ENCODE data around the gene KLHL30.

The KLHL30 gene

DNA sequence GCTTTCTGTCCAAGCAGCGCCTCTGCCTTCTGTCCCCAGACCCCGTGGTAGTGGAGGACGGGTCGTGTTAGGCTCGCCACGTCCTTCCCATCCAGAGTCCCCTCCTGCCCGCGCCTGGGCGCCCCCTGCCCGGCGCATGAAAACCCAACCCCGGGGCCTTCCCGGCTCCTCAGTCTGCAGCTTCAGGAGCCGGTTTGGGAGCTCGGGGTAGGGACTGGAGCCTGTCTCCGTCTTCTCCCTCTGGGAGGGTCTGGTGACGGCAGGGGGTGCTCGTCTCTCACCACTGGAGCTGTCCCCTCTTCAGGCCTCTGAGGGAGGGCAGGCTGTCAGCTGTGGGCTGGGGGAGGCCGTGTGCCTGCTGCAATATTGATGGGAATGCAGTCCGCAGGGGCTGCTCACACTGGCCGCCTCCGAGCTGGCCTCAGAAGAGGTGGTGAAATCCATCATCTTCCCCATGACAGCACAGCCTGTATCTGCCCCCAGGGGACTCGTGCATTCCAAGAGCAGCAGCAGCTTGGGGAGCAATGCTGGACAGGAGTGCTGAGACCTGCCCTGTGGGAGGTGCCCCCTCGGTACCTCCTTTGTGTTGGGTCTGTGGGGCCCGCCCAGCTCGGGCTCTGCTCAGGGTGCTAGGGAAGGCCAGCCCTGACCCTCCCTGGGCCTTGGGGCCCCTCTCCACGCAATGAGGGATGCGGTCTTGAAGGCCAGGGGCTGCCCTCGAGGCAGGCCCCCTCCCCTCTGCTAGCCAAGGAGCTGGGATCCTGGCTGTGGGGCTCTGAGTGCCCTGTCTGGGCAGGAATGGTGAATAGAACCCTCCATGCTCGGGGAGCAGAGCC is 17.8 kb upstream of the KLHL30 start:
- DNase-seq (ENCODE audit: low read depth in 2 of 2) = no peak

- DNase-seq (ENCODE audit: low read depth in 2 of 2) = no peak
Observed at GRCh38 chr2:238121511-238122286, 16.8 kb upstream of the KLHL30 start.

DNA sequence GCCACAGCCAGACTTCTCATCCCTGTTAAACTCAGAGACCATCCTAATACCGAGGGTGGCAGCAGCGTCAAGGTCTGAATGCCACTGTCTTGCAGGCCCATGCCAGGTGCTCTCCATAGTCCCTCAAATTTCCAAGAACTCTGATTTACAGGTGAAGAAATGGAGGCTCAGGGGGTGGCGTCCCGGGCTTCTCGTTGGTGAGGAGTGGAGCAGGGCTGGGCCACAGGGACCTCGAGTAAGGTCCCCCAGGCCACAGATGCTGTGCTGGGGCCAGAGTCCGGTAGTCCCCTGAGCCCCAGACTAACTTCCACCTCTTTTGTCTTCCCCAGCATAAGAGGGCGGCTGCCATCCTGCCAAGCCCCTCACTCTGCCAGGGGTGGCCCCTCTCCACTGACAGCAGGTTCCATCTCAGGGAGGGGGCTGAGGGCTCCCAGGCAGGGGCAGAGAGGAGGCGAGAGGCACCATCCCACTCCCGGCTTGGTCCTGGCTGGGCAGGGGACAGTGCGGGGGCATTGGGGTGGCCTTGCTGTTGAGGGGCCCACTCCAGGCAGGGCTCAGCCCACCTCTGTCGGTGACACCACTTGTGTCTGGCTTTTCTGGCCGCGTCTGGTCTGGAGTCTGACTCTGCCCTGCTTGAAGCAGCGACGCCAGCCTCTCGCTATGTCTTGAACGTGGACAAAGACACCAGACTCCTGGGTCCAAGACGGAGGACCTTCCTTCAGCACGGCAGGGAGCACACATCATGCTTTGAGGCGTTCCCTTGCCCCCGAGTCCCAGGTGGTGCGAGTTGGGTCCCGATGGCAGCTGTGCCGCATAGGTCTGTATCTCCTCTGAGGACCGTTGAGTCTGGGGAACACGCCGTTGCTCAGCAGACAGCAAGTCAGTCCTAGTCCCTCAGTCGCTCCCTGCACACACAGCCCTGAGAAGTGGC is 15.9 kb upstream of the KLHL30 start:
- no peak for DNase-seq (ENCODE audit: low read depth in 2 of 2)

DNA sequence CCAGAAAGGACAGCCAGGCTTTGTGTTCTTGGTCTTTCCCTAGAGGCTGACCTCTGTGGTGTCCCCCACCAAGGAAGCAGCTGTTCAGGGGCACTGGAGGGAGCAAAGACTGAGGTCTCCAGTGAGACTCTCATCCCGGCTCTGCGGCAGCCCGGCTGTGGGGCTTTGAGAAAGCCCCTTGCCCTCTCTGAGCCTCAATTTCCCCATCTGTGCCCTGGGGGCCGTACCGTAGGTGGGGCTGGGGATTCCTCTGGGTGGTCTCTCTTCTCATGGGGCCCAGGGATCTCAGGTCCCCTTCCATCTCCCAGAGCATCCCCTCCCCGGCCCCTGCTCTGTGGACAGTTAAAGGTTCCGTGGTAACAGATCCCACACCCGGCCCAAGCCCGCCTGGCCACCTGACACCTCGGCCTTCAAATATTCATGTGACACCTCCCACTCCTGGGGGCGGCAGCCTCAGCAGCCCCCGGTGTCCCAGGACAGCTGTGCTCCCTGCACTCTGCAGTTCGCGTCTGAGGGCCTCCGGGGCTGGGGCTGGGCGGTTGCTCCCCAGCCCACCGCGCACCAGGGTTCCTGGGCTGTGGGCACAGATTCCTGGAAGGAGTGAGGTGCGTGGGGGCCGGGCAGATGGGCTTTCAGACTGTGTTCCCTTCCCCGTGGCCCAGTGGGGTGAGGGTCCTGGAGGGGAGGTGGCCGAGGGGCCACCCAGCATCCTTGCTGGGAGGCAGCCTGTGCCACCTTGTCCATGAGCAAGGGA is 15.1 kb upstream of the KLHL30 start:
- no peak for DNase-seq (ENCODE audit: low read depth in 2 of 2)

- no peak for DNase-seq (ENCODE audit: low read depth in 2 of 2)
Observed at GRCh38 chr2:238123991-238124470, 14.4 kb upstream of the KLHL30 start.

DNA sequence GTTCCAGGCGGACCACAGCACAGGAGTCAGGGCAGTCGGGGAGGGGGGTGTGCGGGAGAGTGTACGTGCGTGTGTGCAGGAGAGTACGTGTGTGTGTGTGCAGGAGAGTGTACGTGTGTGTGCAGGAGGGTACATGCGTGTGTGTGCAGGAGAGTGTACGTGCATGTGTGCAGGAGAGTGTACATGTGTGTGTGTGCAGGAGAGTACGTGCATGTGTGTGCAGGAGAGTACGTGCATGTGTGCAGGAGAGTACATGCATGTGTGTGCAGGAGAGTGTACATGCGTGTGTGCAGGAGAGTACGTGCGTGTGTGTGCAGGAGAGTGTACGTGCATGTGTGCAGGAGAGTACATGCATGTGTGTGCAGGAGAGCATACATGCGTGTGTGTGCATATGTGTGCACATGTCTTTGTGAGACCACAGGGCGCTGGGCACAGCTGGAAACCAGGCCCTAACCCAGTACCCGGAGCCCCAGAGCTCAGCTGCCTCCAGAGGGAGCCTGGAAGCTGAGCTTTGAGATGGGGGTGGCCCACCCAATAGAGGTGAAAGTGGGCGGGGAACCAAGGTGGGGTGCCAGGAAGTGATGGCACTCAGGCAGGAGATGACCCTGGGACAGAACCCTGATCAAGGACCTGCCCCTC is 13.9 kb upstream of the KLHL30 start:
- no peak for DNase-seq (ENCODE audit: low read depth in 2 of 2)

DNA sequence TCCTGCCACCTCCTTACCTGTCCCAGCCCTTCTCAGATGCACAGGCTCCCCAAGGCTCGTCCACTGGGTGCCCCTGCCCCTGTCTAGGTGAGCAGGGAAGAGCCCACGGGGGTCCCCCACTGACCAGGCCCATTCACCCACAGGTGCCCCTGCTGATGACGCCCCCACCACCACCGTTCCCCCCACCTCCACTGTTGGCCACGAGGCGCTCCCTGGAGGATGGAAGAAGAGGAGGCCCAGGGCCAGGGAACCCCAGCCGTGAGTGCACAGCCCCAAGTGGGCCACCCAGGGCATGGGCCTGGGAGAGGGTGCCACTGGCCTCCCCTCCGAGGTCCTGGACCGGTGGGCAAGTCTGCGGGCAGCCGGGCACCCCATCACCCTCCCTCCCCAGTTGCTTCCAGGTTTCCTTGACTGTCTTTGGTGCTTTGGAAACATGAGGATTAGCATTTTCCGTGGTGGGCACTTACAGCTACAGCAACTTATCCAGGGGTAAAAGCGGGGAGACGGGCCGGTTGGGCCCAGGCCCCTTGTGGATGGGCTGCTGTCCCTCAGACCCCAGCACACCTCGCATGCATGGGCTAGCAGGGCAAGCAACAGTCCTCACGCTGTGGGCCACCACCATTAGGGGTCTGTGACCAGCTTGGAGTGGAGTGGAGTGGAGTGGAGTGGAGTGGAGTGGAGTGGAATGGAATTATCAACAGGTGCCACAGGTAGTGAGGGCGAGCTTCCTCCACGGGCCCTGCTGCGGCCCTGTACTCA is 13.2 kb upstream of the KLHL30 start:
- no peak for DNase-seq (ENCODE audit: low read depth in 2 of 2)

- no peak for DNase-seq (ENCODE audit: low read depth in 2 of 2)
Observed at GRCh38 chr2:238126338-238126737, 12.1 kb upstream of the KLHL30 start.

- DNase-seq (ENCODE audit: low read depth in 2 of 2) = no peak
Observed at GRCh38 chr2:238126775-238127164, 11.7 kb upstream of the KLHL30 start.

DNA sequence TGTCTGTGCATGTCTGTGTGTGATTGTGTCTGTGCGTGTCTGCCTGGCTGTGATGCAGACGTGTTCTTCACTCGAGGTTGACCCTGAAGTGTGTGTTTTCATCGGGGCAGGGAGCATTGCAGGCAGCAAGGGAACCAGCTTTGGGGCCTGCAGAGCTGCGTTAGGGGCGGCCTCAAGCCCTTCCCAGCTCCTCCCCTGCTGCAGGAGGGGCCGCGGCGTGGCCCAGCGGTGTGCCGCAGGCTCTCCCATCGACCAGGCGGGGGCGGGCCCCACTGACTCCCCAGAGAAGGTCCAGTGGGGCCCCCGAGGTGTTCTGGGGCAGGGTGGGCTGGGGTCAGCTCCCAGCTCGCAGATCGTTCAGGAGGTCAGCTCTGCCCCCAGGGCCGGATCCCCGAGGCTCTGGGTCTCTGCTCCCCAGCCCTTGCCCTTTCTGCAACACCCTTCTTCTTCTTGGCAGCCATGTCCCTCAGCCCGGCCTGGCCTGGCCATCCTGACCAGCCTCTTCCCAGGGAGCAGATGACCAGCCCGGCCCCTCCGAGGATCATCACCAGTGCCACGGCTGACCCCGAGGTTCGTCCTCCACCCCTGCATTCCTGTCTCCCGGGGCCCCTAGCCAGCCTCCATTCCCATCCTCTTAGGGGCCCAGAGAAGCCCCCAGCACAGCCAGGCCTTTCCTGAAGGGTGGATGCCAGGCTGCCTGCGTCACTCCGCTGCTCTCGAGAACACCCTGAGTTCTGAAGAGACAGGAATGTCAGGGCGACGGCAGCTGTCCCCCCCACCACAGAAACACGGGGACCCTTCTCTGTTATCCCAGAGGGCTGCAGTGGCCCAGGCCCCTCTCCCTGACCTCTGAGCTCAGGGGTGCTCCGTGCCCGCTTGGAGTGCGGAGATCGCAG is 11.1 kb upstream of the KLHL30 start:
- DNase-seq (ENCODE audit: low read depth in 2 of 2) = no peak

DNA sequence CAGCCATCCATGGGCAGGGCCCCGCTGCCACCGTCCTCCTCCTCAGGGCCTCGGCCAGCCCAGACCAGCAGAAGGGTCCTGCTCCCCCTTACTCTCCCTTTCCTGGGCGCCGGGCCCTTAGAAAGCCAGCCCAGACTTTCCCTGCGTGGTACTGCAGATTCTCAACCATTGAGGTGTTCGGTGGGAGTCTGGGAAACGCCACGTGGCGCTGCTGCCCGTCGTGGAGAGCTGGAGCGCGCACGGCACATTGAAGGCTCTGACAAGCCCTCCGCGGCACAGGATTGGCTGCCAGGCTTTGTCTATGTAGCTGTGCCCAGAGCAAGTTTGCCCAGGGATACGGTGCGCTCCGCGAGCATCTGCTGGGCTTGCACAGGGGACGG is 10.4 kb upstream of the KLHL30 start:
- DNase-seq (ENCODE audit: low read depth in 2 of 2) = no peak

DNA sequence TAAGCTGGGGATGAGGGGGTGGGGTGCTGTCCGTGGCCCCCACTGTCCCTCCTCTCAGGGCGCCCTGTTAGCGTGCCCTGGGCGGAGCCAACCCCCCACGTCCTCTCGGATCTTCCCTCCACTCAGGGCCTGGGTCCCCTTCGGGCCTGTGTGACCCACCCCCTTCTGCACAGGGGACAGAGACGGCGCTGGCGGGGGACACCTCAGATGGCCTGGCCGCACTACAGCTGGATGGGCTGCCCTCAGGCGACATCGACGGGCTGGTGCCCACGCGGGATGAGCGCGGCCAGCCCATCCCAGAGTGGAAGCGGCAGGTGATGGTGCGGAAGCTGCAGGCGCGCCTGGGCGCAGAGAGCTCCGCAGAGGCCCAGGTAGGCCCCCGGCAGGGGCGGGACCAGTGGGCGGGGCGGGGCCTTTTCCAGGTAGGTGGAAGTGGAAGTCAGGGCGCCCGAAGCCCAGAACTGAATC is 9.9 kb upstream of the KLHL30 start:
- DNase-seq (ENCODE audit: low read depth in 2 of 2) = no peak

- DNase-seq (ENCODE audit: low read depth in 2 of 2) = no peak
Observed at GRCh38 chr2:238129166-238130010, 9.1 kb upstream of the KLHL30 start.

- DNase-seq (ENCODE audit: low read depth in 2 of 2) = no peak
Observed at GRCh38 chr2:238130111-238130695, 8.3 kb upstream of the KLHL30 start.

DNA sequence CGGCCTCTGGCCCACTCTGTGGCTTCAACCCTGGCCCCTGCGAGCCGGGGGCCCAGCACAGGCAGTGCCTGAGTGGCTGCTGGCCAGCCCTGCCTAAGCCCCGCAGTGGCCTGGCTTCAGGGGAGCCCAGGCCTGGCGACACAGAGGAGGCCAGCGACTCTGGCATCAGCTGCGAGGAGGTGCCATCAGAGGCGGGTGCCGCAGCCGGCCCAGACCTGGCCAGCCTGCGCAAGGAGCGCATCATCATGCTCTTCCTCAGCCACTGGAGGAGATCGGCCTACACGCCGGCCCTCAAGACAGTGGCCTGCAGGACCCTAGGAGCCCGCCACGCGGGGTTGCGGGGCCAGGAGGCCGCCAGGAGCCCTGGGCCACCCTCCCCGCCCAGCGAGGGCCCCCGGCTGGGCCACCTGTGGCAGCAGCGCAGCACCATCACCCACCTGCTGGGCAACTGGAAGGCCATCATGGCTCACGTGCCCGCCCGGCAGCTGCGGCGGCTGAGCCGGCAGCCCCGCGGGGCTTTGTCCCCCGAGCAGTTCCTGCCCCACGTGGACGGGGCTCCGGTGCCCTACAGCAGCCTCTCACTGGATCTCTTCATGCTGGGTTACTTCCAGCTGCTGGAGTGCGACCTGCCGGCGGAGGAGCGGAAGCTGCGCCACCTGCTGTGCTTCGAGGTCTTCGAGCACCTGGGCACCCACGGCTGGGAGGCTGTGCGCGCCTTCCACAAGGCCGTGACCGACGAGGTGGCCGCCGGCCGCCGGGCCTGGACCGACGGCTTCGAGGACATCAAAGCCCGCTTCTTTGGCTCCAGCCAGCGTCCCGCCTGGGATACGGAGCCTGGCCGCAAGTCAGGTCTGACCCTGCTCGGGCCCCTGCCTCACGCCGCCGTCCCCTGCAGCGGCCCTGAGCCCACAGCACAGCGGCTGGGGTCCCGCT is 7.5 kb upstream of the KLHL30 start:
- no peak for DNase-seq (ENCODE audit: low read depth in 2 of 2)

DNA sequence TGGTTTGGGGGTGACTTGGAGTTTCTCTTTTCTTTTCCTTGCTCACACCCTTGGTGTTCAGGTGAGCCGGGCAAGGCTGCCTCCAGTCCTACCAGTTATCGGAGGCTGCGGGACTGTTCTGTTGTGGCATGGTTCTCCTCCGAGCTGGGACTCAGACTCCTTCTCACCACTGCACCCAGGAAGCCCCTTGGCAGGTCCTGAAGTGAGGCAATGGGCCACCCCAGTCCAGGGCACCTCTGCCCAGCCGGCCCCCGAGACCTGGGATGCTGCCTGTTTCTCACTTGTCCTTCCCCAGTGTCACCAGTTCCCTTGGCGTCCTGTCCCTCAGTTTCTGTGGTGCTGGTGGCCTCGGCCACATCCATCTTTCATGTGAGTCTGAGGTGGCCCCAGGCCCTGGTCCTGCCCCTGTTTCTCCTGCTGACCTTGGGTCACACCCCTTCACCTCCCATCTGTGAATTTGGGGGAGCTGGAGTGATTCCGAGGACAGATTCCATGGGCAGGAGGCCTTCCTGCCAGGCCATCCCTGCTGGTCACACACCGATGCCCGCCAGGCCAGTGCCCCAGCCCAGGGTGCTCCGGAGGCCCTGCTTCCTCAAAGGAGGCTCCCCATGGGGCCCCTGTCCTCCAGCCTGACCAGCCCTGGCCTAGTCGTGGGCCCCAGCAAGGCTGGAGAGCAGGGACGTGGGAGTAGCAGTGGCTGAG is 6.6 kb upstream of the KLHL30 start:
- DNase-seq (ENCODE audit: low read depth in 2 of 2) = no peak

Data from stimulated activated CD4-positive, alpha-beta T cell treated with anti-CD3 and anti-CD28 coated beads, Interleukin-12 subunit alpha, Interleukin-12 subunit beta, amount 100 ng/mL, for 24 hours (primary cell).